ENCODE data around the gene EPM2A.

DNA sequence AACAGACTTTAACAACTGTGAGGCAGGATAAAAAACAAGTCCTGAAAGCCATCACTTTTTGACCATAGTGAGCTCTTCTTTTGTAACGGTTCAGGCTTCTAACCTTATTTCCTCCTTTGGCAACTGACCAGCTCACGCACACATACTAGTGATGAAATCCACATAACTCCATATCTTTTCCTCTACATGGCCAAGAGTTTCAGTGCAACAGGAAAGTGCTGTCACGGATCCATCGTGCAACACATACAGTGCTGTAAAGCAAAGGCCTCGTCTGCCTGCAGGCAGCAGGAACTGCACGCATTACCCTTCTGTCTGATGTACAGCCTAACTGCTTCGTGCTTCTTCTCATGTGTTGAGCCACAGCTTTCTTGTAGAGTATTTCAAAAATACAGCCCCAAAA lies 108.5 kb downstream of the EPM2A start:
- TF ChIP-seq, protein P1, sequence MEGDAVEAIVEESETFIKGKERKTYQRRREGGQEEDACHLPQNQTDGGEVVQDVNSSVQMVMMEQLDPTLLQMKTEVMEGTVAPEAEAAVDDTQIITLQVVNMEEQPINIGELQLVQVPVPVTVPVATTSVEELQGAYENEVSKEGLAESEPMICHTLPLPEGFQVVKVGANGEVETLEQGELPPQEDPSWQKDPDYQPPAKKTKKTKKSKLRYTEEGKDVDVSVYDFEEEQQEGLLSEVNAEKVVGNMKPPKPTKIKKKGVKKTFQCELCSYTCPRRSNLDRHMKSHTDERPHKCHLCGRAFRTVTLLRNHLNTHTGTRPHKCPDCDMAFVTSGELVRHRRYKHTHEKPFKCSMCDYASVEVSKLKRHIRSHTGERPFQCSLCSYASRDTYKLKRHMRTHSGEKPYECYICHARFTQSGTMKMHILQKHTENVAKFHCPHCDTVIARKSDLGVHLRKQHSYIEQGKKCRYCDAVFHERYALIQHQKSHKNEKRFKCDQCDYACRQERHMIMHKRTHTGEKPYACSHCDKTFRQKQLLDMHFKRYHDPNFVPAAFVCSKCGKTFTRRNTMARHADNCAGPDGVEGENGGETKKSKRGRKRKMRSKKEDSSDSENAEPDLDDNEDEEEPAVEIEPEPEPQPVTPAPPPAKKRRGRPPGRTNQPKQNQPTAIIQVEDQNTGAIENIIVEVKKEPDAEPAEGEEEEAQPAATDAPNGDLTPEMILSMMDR (conservative IDR thresholded peaks at IDR 0.05), result no peak
- TF ChIP-seq EZH2 (IDR thresholded peaks at IDR 0.05; ENCODE audit: low read depth), result no peak
